GM12874 (cell line): Measurements from ENCODE around the gene AGAP1.

Experiments
- TF ChIP-seq, protein P1 (sequence below): IDR thresholded peaks from 2 replicates; pipeline ENCODE4 v1.5.1; 2011; ENCODE audit warnings: low read depth, mild to moderate bottlenecking, control low read depth, low read length, moderate library complexity; ENCODE audit not compliant: insufficient read depth

The AGAP1 gene

DNA sequence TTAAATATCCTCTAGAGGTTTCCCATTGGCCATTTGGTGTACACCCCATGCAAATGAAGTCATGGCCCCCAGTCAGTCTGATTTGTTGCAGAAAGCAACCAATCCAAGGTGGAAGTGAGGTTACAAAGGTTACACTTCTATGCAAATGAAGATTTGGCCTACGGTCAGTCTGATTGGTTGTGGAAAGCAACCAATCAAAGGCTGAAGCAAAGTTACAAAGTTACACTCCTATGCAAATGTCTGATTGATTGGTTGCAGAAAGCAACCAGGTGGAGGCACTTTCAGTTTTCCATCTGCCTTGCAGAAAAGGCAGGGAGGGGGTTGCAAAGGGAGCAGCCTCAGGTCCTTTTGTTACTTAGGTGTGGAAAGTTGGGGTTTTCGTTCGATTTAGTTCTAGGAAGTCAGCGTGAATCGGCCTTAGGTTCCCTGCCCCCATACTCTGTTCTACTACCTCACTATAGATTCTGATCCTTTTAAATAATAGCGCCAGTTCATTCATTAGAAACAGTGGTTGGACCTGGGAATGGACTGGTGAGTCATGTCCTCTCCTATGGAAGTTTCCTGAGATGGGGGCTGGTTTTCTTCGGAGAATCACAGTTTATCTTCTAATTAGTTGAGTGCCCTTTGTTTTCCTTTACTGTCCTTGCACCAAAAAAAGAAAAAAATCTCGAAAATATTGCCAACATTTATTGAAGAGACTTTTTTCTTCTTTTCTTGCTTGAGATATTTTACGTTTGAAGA lies 279.5 kb downstream of the AGAP1 start:
- TF ChIP-seq, protein P1, sequence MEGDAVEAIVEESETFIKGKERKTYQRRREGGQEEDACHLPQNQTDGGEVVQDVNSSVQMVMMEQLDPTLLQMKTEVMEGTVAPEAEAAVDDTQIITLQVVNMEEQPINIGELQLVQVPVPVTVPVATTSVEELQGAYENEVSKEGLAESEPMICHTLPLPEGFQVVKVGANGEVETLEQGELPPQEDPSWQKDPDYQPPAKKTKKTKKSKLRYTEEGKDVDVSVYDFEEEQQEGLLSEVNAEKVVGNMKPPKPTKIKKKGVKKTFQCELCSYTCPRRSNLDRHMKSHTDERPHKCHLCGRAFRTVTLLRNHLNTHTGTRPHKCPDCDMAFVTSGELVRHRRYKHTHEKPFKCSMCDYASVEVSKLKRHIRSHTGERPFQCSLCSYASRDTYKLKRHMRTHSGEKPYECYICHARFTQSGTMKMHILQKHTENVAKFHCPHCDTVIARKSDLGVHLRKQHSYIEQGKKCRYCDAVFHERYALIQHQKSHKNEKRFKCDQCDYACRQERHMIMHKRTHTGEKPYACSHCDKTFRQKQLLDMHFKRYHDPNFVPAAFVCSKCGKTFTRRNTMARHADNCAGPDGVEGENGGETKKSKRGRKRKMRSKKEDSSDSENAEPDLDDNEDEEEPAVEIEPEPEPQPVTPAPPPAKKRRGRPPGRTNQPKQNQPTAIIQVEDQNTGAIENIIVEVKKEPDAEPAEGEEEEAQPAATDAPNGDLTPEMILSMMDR, result no peak

DNA sequence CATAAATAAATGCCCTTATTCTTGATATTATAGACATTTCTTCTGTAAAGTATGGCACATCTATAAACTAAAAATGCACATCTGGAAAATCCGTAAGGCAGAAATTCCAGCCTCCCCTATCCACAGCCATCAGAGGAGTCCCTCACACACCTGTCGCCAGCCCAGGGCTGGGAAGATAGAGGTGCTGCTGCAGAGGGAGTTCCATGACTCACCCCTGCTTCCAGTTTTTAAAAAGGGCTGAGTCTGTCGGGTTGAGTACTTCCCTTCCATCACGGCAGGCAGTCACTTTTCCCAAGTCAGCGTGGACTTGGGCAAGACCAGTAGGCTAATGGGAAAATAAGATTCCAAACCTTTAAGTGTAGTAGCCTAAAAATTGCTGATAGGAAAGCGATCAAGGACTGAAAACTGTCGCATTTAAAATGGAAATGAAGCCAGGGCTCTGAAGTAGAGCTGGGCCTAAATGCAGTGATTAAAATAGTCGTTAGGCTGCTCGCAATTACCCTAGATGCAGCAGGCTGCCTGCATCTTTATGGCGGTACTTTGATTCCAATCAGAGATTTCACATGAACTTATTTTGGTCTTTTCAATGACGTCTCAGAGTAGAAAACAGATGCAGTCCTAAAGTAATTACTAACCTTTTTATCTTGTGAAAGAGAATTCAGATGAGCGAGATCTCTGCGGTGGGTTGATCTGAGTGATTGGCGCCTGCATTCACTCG lies 280.5 kb downstream of the AGAP1 start:
- TF ChIP-seq, protein P1, result no peak

DNA sequence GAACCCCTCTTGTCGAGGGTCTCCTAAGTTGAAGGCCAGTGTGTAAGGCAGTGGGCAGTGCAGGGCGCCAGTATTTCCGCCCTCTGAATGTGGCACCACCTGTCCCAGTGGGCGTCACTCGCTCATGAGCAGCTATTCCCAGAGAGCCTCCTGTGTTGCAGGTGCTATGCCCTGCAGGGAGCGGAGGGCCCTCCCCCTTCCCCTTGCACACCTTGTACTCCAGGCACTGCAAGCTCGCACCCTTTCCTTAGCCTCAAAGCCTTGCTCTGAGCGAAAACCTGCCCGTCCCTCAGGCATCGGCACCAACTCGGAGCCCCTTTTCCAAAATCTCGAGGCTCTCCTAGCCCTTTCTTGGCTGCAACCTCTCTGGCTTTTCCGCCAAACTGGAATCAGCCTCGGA lies 282.7 kb downstream of the AGAP1 start:
- TF ChIP-seq, protein P1, result no peak

DNA sequence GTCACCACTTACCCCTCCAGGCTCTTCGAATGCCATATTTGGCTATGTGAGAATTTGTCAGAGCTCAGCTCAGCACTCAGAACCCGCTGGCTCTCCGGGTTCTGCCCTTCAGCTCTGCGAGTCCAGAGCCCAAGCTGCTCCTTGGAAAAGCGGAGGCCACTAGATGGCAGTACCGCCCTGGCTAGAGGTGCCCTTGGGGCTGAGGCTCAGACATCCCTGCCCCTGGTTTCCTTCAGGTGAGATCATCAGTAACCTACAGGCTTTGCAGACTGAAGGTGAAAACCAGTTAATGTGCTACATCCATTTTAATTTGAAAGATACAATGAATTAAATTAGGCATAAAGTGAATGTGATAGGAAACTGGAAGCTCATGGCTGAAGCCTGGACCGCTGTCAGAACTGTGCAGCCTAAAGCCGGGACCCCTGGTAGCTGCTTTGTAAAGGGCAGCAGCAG lies 285.6 kb downstream of the AGAP1 start:
- TF ChIP-seq, protein P1, result peak; percentile 84

DNA sequence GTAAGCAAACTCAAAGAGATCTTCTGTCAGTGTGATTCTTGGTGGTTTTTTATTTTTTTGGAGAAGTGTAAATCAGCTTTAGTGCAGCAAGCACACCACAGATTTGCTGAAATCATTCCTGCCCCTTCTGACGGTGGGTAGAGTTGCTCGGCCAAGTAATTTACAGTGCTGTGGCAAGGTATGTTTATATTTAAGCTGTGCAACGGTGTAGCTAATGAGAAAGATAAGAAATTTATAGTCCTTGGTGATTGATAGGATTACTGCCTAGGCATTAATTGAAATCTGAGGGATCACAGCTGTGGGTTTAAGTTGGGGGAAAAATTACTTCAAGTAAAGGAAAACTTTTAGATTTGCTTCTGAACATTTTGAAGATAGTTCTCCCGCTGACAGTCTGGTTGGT lies 286.6 kb downstream of the AGAP1 start:
- TF ChIP-seq, protein P1, result no peak

DNA sequence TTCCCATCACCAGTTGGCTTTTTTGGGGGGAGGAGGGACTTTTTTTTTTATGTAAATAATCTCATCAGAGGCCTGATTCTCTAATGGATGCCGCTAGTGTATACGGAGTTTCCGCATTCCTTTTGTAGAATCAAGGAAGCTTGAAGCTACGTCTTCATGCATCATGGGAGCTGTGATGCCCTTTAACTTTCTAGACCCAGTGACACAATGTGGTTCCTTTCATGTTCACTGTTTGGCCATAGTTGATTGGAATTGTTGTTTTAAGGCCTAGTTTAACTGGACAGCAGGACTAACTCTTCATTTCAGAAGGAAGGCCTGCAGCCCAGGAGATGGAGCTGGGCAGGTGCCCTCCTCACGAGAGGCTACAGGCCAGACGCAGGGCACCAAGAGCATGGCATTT lies 287.9 kb downstream of the AGAP1 start:
- TF ChIP-seq, protein P1, result no peak

DNA sequence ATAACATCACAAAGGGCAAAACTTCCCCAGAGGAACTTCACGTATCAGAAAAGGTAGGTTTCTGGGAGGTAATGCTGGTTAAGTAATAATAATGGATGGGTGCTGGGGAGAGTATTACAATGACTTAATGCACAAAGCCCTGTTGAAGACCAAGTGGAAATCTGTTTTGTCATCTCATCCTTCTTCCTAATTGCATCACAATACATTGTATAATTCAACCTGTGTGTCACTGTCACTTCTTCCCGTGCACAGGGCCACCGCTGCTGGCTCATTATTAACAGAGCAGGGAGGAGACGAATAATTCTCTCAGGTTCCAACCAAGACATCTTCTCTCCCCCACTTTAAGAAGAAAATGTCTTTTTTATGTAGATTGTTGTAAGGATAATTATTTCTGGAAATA lies 290.9 kb downstream of the AGAP1 start:
- TF ChIP-seq, protein P1, result no peak
